ENCODE measurements around the gene ZNF804A. TPM values are rescaled to one million over a fixed set of nuclear protein-coding genes. Genes with fewer than 3 reads are reported as not detected.
A peak's percentile ranks its signal among the peaks of the same experiment; 100 is the strongest.

Gene ZNF804A
- total and polyA plus RNA-seq, 4 donors: 3.7 to 15.7 (median 13.0) TPM

GRCh38 chr2:184927040-184927439 is 328.7 kb downstream of the ZNF804A start:
- WGBS (ENCODE audit: insufficient coverage): no CpG with 5 or more reads among the region's 2 CpGs
- H3K9me3 ChIP-seq (ENCODE audit: control insufficient read depth, insufficient read depth, low read length): peaks cover 12% of the 10 kb centered on the region

GRCh38 chr2:184936761-184937160 is 338.4 kb downstream of the ZNF804A start:
- no peak overlapping the region for H3K4me3 ChIP-seq (ENCODE audit: low read depth, low read length)
- no peaks in the 10 kb centered on the region for H3K9me3 ChIP-seq (ENCODE audit: control insufficient read depth, insufficient read depth, low read length)
- H3K4me1 ChIP-seq (ENCODE audit: control insufficient read depth, insufficient read depth, low read length): no peaks in the 10 kb centered on the region
- no peak overlapping the region for H3K27ac ChIP-seq (ENCODE audit: low read depth, low read length)
- H3K27me3 ChIP-seq (ENCODE audit: control insufficient read depth, insufficient read depth, low read length): no peaks in the 10 kb centered on the region
- no peak for DNase-seq (ENCODE audit: low read depth in 4 of 6, low spot score in 6 of 6)
- no peaks in the 10 kb centered on the region for H3K36me3 ChIP-seq (ENCODE audit: control insufficient read depth, insufficient read depth, low read length)

More at GRCh38 chr2:184927040-184927439, 328.7 kb downstream of the ZNF804A start:
- Histone ChIP-seq H3K36me3 (ENCODE audit: control insufficient read depth, insufficient read depth, low read length) (no peaks in the 10 kb centered on the region), H3K4me1 (ENCODE audit: control insufficient read depth, insufficient read depth, low read length) (no peaks in the 10 kb centered on the region), H3K27me3 (ENCODE audit: control insufficient read depth, insufficient read depth, low read length) (no peaks in the 10 kb centered on the region), H3K4me3 (ENCODE audit: low read depth, low read length) (no peak overlapping the region), H3K27ac (ENCODE audit: low read depth, low read length) (no peak overlapping the region)
- no peak for DNase-seq (ENCODE audit: low read depth in 4 of 6, low spot score in 6 of 6)

- Histone ChIP-seq H3K36me3 (ENCODE audit: control insufficient read depth, insufficient read depth, low read length) (no peaks in the 10 kb centered on the region), H3K27ac (ENCODE audit: low read depth, low read length) (no peak overlapping the region), H3K4me3 (ENCODE audit: low read depth, low read length) (no peak overlapping the region), H3K4me1 (ENCODE audit: control insufficient read depth, insufficient read depth, low read length) (no peaks in the 10 kb centered on the region), H3K27me3 (ENCODE audit: control insufficient read depth, insufficient read depth, low read length) (no peaks in the 10 kb centered on the region), H3K9me3 (ENCODE audit: control insufficient read depth, insufficient read depth, low read length) (no peaks in the 10 kb centered on the region)
- no peak for DNase-seq (ENCODE audit: low read depth in 4 of 6, low spot score in 6 of 6)
- WGBS (ENCODE audit: insufficient coverage): 75% methylated on average over 4 of the region's 5 CpGs
These were observed 340.1 kb downstream of the ZNF804A start for GRCh38 chr2:184938221-184938985.

GRCh38 chr2:184945326-184945725 is 347.0 kb downstream of the ZNF804A start:
- no CpG with 5 or more reads among the region's 4 CpGs for WGBS (ENCODE audit: insufficient coverage)

GRCh38 chr2:184945824-184946223 is 347.5 kb downstream of the ZNF804A start:
- Histone ChIP-seq H3K27ac (ENCODE audit: low read depth, low read length) (no peak overlapping the region), H3K9me3 (ENCODE audit: control insufficient read depth, insufficient read depth, low read length) (no peaks in the 10 kb centered on the region), H3K27me3 (ENCODE audit: control insufficient read depth, insufficient read depth, low read length) (no peaks in the 10 kb centered on the region), H3K36me3 (ENCODE audit: control insufficient read depth, insufficient read depth, low read length) (no peaks in the 10 kb centered on the region), H3K4me1 (ENCODE audit: control insufficient read depth, insufficient read depth, low read length) (no peaks in the 10 kb centered on the region), H3K4me3 (ENCODE audit: low read depth, low read length) (no peak overlapping the region)
- DNase-seq (ENCODE audit: low read depth in 4 of 6, low spot score in 6 of 6): no peak

More at GRCh38 chr2:184945326-184945725, 347.0 kb downstream of the ZNF804A start:
- Histone ChIP-seq H3K36me3 (ENCODE audit: control insufficient read depth, insufficient read depth, low read length) (no peaks in the 10 kb centered on the region), H3K4me3 (ENCODE audit: low read depth, low read length) (no peak overlapping the region), H3K27ac (ENCODE audit: low read depth, low read length) (no peak overlapping the region), H3K4me1 (ENCODE audit: control insufficient read depth, insufficient read depth, low read length) (no peaks in the 10 kb centered on the region), H3K27me3 (ENCODE audit: control insufficient read depth, insufficient read depth, low read length) (no peaks in the 10 kb centered on the region), H3K9me3 (ENCODE audit: control insufficient read depth, insufficient read depth, low read length) (no peaks in the 10 kb centered on the region)
- DNase-seq (ENCODE audit: low read depth in 4 of 6, low spot score in 6 of 6): peak in 2 of 6 donors; percentile 27 to 66

GRCh38 chr2:184956856-184957255 is 358.5 kb downstream of the ZNF804A start:
- H3K4me3 ChIP-seq (ENCODE audit: low read depth, low read length): no peak overlapping the region
- DNase-seq (ENCODE audit: low read depth in 4 of 6, low spot score in 6 of 6): no peak
- H3K27ac ChIP-seq (ENCODE audit: low read depth, low read length): no peak overlapping the region
- no peaks in the 10 kb centered on the region for H3K4me1 ChIP-seq (ENCODE audit: control insufficient read depth, insufficient read depth, low read length)
- no peaks in the 10 kb centered on the region for H3K36me3 ChIP-seq (ENCODE audit: control insufficient read depth, insufficient read depth, low read length)
- no CpG with 5 or more reads among the region's 3 CpGs for WGBS (ENCODE audit: insufficient coverage)
- H3K27me3 ChIP-seq (ENCODE audit: control insufficient read depth, insufficient read depth, low read length): no peaks in the 10 kb centered on the region
- no peaks in the 10 kb centered on the region for H3K9me3 ChIP-seq (ENCODE audit: control insufficient read depth, insufficient read depth, low read length)

- DNase-seq (ENCODE audit: low read depth in 4 of 6, low spot score in 6 of 6): peak in 1 of 6 donors; percentile 81
- Histone ChIP-seq H3K4me3 (ENCODE audit: low read depth, low read length) (no peak overlapping the region), H3K9me3 (ENCODE audit: control insufficient read depth, insufficient read depth, low read length) (no peaks in the 10 kb centered on the region), H3K36me3 (ENCODE audit: control insufficient read depth, insufficient read depth, low read length) (no peaks in the 10 kb centered on the region), H3K27ac (ENCODE audit: low read depth, low read length) (no peak overlapping the region), H3K27me3 (ENCODE audit: control insufficient read depth, insufficient read depth, low read length) (no peaks in the 10 kb centered on the region), H3K4me1 (ENCODE audit: control insufficient read depth, insufficient read depth, low read length) (no peaks in the 10 kb centered on the region)
- 83% methylated on average over 1 of the region's 3 CpGs for WGBS (ENCODE audit: insufficient coverage)
These were observed 373.3 kb downstream of the ZNF804A start for GRCh38 chr2:184971546-184972068.
